ENCODE data around the gene TRPM6.
"Not testable (repeated sequence)": the region's sequence is repeated elsewhere in the genome, so short reads cannot be mapped to it uniquely, and the experiment has no call there.

TRPM6 gene

DNA sequence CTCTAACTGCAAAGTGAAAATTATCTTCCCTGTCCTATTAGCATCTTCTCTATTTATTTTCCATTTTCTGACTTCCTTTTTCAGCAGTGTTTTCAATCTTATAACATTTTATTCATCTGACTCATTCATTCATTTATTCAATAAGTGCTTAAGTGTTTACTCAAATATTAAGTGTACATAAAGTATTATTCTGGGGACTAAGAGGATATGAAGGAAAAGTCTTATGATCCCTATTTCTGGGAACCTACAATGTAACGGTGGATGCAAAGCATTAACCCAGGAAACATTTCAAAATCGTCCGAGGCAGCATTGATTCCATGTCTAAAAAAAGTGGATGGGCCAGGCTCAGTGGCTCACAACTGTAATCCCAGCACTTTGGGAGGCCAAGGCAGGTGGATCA lies 19.4 kb upstream of the TRPM6 start:
- H3K4me3 ChIP-seq (ENCODE audit: low read depth, low read length) = no peak overlapping the region
- DNase-seq (ENCODE audit: low read depth) = no peak
- TF ChIP-seq CTCF (IDR thresholded peaks at IDR 0.05; ENCODE audit: low read depth, low read length, missing control alignments) = no peak
- in situ Hi-C loops (cut with HindIII; ENCODE audit: low sequenced_read_pairs) = no loop called here

DNA sequence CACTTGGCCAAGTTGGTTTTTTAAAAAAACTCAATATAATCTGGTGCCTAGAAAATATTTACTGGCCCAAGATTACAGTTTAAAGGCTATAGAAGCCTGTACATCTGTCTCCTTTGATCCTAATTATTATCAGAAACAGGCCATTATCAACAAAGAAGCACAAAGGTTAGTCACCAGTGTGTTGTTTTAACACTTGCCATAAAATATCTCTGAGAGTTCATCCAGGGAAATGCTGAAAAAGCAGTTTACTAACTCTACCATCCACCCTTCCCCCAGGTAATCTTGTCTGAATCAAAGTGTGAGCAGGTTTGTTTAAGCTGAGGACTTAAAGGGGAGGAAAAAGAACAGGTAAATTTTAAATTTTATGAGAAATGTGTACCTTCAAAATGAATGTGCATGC lies 13.3 kb upstream of the TRPM6 start:
- no peak overlapping the region for H3K4me3 ChIP-seq (ENCODE audit: low read depth, low read length)
- TF ChIP-seq CTCF (IDR thresholded peaks at IDR 0.05; ENCODE audit: low read depth, low read length, missing control alignments) = no peak
- DNase-seq (ENCODE audit: low read depth) = no peak
- in situ Hi-C loops (cut with HindIII; ENCODE audit: low sequenced_read_pairs) = no loop called here

DNA sequence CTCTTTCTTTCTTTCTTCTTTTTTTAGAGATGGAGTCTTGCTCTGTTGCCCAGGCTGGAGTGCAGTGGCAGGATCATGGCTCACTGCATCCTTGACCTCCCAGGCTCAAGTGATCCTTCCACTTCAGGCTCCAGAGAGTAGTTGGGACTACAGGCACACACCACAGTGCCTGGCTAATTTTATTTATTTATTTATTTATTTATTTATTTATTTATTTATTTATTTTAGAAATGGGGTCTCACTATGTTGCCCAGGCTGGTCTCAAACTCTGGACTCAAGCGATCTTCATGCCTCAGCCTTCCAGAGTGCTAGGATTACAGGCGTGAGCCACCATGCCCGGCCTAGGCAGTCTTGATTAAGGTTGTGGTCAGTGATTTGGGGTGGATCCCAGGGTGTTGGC lies 728 bp upstream of the TRPM6 start:
- DNase-seq (ENCODE audit: low read depth); H3K4me3 ChIP-seq (ENCODE audit: low read depth, low read length): not testable (repeated sequence)
- in situ Hi-C loops (cut with HindIII; ENCODE audit: low sequenced_read_pairs) = loop anchor here (5.0 kb wide), 1 partner anchor 46 kb away; no protein-coding TSS in a partner anchor

DNA sequence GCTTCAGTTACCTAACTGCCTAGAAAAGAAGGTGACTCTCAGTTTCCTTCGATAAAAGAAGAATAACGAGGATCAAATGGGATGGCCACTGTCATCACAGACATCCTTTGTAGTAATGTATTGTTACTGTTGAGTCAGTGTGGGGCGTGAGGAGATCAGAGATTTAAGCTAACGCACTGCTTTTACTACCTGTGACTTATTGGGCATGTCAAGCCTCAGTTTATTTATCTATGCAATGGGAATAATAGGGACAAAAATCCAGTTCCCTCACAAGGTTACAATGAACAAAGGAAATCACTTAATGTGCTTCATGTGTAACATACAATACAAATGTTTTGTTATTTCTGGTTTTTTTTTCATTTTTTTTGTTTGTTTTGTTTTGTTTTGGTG lies 255 bp upstream of the TRPM6 start:
- TF ChIP-seq CTCF (IDR thresholded peaks at IDR 0.05; ENCODE audit: low read depth, low read length, missing control alignments) = no peak
- peak overlapping the region; percentile 70 for H3K4me3 ChIP-seq (ENCODE audit: low read depth, low read length)

GRCh38 chr9:74876382-74876949 lies 11.3 kb downstream of the TRPM6 start:
- TF ChIP-seq CTCF (IDR thresholded peaks at IDR 0.05; ENCODE audit: low read depth, low read length, missing control alignments) = no peak
- H3K4me3 ChIP-seq (ENCODE audit: low read depth, low read length) = no peak overlapping the region
- DNase-seq (ENCODE audit: low read depth) = no peak
- in situ Hi-C loops (cut with HindIII; ENCODE audit: low sequenced_read_pairs) = loop anchor here (5.0 kb wide), 2 partner anchors 46 to 69 kb away; no protein-coding TSS in a partner anchor

More for the DNA sequence above, 255 bp upstream of the TRPM6 start:
- DNase-seq (ENCODE audit: low read depth) = no peak
- in situ Hi-C loops (cut with HindIII; ENCODE audit: low sequenced_read_pairs) = loop anchor here (5.0 kb wide), 1 partner anchor 46 kb away; no protein-coding TSS in a partner anchor

DNA sequence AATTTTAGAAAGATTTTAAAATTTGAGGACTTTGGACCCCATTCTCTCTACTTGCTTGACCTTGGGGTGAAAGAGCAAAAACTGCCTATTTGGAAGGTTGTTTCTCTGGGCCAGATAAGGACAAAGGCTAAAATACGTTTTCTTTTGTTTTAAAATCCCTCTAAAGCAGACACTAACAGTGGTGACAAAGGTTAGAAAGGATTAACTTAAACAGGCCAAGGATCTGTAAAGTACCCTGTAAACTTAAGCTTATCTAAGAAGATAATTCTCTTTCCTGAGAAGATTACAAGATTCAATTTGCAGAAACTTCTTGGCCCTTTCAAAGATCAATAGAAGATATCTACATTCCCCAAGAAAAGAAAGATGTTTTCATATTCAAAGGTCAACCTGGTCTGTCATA lies 12.1 kb downstream of the TRPM6 start:
- in situ Hi-C loops (cut with HindIII; ENCODE audit: low sequenced_read_pairs) = loop anchor here (5.0 kb wide), 2 partner anchors 47 to 68 kb away; no protein-coding TSS in a partner anchor
- no peak for TF ChIP-seq CTCF (IDR thresholded peaks at IDR 0.05; ENCODE audit: low read depth, low read length, missing control alignments)
- DNase-seq (ENCODE audit: low read depth) = no peak
- H3K4me3 ChIP-seq (ENCODE audit: low read depth, low read length) = no peak overlapping the region

GRCh38 chr9:74874220-74874619 lies 13.5 kb downstream of the TRPM6 start:
- in situ Hi-C loops (cut with HindIII; ENCODE audit: low sequenced_read_pairs) = no loop called here
- no peak overlapping the region for H3K4me3 ChIP-seq (ENCODE audit: low read depth, low read length)
- DNase-seq (ENCODE audit: low read depth) = no peak
- no peak for TF ChIP-seq CTCF (IDR thresholded peaks at IDR 0.05; ENCODE audit: low read depth, low read length, missing control alignments)
